T-helper 22 cell (primary cell): ENCODE results near the gene TRABD2B.

Source experiments
- DNase-seq: peaks from one replicate; pipeline ENCODE4 v3.0.0-alpha.2; 2020; ENCODE audit warnings: low read depth

Gene TRABD2B

DNA sequence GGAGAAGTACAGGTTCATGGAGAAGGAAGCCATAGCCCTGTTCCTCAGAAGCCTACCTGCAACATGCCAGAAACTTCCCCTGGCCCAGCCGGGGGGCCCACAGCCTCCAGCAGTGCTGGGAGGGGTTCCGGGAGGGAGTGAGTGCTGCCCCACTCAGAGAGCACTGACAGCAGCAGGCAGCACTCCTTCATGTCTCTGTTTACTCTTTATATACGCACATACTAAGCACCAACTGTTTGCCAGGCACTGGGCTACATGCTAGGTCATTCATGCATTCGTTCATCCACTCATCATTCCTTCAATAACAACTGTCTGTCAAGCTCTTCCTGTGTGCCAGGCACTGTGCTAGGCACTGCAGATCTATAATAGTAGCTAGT, 120.6 kb downstream of the TRABD2B start:
- DNase-seq = no peak

DNA sequence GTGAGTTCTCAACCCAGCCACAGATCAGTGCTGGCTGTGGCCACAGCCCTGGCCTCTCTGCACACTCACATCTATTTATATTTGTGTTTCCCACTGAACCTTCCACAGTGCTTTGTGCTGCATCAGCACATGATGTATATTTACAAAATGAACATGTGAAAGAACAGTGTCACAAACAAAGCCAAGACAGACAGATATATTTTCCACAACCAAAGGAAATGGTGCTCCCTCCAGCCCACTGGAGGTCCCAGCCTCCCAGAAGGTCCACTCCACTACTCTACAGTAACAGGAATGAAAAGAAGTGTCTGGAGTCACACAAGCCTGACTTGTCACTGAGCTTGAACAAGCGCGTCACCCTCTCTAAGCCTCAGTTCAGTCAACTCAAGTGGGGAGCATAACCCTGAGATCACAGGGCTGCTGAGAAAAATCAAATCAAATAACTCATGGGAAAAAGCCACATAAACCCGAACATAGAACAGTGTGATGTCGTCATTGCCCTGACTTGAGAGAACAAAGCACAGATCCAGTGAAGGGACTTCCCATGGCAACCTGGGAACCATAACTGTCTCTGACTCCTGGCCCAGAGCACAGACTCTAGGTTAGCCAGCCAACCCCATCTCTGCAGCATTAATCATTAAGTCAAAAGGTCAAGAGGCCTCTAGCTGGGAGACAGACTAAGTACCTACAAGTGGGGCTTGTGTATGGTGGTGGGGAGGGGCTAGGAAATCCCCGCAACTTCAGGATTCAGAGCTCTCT, 121.2 kb downstream of the TRABD2B start:
- no peak for DNase-seq

DNA sequence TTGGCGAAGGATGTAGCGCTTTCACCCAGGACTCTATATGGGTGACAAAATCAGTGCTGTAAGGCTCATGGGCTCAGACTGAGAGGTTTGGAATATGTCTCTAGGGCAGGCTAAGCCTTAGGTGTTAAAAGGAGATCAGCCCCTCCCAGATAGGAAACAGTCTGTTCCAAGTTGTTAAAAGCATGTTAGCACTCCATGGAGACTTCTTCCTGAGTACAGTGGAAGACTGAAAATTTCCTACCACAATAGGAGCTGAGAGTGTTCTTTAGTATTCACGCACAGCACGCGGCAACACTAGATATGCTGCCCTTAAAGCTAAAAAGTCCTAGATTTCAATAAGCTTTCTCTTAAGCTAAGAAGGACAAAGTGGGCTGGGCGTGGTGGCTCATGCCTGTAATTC, 122.1 kb downstream of the TRABD2B start:
- no peak for DNase-seq

DNA sequence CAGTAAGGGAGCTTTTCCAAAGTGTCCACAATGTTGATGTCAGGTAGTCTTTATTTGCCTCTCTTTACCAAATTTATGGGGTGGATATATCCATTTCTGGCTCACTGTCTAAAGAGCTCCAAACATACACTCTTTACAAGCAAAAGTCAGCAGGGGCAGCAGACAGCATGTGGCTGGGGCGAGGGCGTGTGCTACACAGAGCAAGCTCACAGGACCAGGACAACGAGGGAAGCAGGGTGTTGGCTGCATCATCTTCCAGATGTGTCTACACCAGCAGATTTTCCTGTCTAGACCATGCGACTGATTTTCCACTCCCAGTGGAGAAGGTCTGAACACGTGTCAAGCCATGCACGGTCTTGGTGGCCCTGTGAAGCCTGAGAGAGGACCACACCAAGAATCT, 123.8 kb downstream of the TRABD2B start:
- DNase-seq = no peak

DNA sequence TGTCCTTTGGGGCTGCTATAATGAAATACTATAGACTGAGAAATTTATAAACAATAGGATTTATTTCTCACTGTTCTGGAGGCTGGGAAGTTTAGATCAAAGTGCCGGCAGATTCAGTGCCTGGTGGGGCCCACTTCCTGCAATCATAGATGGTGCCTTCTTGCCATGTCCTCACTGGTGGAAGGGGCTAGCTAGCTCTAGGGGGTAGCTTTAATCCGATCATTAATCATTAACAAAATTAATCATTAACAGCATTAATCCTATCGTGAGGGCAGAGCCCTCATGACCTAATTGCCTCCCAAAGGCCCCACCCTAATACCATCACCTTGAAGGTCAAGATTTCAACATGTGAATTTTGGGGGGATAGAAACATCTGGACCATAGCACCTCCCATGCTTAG, 124.3 kb downstream of the TRABD2B start:
- DNase-seq = no peak

DNA sequence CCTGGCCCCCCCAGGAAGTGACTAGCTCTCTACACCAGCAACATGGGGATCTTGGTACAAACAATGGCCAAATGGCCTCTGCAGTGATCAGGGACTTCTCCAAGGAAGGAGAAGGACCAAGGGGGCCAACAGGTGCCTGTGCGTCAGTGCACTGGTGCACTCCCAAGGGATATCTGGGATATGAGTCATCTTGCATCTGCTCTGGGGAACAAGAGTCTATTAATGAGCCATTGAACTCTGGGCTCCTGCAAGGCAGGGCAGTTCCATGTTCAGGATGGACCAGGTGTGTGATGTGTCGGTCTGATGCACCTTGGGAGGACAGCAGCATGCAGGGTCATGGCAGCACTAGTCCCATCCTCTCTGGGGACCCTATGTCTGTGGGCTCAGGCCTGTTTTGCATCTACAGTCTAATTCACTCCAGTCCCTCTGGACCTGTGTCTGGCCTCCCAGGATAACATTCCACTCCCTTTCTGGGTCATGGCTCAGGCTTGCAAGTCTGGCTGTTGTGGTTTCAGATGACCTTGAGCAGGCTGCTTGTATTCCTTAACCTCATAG, 125.3 kb downstream of the TRABD2B start:
- DNase-seq = no peak

DNA sequence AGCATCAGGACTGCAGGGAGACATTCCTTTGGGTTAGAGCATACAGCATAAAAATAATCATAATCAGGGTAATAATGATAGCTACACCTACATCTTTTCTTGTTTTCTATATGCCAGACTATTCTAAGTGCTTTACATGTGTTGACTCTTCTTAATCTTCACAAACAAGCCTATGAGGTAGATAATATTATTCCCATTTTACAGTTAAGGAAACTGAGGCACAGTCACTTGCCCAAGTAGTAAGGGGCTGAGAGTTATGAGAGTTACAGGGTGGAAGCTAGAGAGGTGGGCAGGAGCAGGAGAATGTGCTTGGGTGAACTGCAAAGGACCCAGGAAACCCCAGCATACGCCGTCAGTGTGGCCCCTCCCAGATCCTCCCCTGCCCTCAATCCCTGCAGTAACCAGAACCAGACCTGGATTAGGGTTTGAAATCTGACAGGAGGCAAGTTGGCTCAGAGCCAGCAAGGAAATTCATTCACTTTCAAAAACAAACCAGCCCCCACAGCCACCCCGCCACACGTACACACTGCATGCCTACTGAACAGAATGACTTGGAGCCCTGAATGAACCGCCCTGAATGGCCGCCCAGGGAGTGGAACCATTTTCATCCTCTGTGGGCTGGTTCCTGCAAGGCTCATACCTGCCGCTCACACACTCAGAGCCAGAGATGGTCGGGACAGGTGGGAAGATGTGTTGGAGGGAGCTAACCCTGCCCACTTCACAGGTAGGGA, 126.1 kb downstream of the TRABD2B start:
- no peak for DNase-seq

DNA sequence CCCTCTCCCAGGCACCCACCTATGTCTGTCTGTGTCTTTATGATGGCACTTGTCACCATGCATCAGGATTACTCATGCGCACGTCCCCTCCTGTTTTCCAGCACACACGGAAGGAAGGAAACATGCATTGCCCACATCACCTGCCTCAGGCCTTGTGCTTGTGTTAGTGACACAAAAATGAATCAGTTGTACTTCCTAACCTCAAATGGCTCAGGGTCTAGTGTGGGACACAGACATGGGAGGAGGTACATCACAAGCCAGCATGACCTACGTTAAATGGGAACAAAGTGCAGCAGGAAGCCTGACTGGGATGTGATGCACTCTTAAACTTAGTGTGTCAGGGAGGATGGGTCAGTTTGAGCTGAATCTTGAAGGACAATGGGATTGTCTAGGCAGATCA, 126.7 kb downstream of the TRABD2B start:
- DNase-seq = no peak

DNA sequence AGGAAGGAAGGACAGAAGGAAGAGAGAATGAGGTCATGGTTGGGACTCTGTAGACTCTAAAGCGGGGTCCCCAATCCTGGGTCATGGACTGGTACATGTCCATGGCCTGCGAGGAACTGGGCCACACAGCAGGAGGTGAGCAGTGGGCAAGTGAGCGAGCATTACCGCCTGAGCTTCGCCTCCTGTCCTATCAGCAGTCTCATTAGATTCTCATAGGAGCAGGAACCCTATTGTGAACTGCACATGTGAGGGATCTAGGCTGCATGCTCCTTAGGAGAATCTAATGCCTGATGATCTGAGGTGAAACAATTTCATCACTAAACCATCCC, 128.9 kb downstream of the TRABD2B start:
- no peak for DNase-seq

DNA sequence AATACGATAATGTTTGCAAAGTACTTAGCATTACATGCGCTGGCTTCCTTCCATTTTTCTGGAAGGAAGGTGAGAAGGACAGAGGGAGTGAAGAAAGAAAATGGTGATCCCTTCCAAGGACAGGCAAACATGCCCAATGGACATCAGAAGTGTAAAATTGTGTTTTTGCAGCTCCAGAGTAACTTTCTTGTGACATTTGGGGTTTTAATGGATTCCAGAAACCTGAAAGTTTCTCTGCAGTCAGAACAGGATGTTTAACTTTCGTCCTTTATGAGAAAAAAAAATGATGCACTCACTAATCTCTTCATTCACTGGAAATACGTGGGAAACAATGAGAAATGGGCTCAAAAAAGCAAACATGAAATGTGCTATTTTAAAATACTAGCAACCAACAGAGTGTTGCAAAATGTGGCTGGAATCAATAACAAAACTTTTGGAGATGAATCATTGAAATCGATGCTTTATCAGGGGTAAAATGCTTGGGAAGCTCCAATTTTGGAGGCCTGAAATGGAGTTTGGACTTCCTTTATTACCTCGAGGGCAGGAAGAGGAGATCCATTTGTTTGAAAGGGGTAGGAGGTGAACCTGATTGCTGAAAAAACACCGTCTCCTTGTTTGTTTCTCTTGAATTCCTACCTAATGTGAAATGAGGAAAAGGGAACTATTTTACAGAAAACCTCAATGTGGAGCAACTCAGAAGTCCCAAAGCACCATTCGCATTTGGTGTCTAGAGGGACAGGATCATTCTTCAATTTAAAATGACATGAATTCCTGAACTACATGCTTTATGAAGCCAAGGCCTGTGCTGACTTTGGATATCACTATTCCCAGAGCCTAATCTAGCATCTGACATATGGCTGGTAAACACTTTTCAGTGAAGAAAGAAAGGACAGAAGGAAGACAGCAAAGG, 129.5 kb downstream of the TRABD2B start:
- no peak for DNase-seq

DNA sequence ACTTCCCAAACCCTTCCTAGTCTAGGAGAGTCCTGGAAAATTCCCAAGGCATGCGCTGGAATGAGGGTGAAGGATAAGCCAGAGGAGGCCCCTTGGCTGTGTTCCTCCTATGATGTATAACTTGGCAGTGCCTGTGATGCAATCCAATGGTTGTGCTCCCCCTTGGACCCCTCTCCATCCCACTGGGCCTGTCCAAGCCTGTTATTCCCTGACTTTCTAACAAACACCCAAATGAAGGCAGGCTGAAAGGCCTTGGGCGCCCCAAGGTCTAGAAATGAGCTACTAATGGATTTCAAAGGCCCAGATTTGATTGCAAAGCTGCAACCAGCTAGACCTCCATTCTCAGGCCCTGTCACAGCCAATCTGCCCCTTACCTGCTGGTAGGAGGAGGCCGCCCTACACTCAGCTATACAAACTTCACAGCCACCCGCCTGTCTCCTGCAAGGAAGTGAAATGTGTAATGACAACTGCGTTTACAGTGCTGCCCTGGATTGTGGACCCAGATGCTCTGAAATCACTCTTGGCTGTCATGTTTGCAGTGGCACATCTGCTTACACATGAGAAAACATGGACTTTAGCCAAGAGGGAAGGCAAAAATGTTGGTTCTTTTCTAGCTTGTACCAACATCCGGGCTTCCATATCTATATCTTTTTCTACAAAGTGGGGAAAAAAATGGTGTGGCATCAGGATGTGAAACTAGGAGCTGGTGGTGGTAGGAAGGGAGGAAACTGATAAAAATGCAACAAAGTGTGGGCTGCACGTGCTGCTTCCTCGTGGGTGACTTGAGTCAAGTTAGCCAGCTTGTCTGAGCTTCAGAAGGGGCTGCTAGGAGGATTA, 130.4 kb downstream of the TRABD2B start:
- DNase-seq = no peak

DNA sequence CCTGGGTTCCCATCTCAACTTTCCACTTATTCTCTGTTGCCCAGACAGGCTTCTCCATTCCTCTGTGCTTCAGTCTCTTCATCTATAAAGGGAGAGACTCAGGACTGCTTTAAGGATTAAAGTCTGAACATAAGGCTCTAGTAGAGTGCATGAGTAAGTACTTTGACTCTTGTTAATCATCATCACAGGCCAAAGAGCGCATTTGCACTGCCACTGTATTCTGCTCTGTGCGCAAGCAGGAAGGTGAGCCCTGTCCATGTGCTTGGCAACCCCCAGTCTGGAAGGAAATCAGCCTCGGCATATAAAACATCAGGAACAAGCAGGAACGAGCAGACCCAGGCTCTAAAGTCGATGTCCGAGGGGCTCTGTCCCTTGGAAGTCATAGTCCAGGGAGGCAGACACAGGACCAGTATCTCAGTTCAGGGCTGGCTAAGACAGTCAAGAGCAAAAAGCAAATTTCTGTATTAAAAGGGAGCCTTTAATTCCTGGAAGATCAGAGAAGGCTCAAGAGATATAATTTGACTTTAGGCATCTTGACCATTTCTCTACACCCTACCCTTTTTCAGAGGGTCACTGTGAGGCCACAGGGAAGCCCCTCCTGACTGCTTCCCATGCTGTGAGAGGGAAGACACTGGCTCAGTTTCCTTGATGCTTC, 131.2 kb downstream of the TRABD2B start:
- no peak for DNase-seq

DNA sequence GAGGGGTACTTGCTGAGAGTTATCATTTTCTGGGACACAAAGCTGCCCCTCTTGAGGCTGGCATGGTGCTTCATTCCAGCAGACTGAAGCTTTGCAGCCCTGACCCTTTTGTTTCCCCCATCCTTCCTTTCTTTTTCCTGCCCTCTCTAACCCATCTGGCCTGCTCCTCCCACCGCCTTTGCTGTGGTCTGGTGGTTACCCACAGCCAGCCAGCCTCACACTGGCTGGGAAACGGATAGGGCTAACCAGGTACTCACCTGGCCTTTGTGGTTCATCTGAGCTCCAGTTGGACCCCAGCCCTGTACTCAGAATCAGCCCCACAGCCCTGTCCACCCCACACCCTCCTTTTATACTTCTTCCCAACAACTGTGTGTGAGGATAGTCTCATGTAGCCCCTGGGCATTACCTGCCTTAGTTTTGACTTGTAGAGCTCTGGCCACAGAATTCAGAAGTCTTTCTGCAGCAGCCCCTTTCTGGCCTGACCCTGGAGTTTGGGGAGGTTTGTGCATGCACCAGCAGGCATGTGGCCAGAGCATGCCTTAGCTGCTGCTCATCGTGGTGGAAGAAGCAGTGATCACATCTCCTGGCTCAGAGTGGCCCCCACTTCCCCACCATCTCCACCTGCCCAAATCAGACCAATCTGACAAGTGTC, 138.0 kb downstream of the TRABD2B start:
- DNase-seq = no peak

DNA sequence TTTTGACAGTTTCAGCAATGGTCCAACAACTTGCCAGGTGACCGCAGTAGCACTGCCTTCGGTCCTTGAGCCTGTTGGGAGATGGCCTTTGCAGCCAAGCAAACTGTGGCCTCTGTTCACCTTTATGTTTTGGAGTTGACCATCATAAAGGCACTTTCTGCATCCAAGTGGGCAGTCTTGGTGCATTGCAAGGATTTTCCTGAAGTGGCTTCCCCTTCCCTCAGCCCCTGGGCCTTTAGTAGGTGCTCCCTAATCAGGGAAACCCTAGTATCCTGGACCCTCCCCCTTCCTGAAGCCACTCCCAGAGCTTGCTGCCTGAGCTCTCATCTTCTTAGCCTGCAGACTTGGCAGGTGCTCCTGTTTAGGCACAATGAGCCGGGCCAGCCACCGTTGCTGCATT, 140.2 kb downstream of the TRABD2B start:
- DNase-seq = no peak

DNA sequence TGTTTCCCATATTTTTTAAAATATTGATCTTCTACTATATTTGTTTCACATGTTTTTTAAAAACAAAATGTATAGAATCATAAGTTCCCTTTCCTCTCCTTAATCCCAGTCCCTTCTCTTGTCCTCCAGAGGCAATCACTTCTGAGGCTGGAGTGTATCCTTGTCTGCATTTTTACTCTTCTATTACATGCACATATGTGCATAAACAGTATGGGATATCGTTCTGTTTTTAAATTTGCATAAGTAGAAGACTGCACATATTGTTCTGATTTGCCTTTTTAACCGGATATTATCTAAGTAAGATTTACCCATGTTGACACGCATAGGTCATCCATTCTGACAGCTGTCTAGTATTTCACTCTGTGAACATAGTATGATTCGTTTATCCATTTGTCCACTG, 142.0 kb downstream of the TRABD2B start:
- no peak for DNase-seq

DNA sequence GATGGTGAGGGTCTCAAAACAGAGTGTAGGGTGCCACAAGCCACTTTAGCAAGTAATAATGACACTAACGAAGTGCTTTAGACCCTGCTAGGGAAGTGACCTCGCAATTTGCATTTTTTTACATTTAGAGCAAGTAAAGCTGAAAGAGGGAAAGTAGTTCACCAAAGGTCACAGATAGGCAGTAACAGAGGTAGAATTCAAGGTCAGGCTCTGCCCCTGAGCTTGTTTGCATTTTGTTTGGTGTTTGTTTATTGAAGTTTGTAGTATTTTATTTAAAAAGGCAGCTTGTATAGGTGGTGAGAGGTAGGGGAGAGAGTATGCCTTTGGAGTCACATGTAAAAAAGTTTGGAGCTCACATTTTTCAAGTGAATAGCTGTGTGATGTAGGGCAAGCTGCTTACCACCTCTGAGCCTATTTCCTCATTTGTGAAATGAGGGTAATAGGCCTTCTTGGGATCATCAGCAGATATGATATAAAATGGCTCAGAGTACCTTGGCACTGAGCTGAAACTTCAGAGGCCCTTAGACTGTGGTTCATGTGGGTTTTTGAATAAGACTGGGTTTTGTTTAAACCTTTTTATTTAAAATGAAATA, 142.5 kb downstream of the TRABD2B start:
- no peak for DNase-seq

DNA sequence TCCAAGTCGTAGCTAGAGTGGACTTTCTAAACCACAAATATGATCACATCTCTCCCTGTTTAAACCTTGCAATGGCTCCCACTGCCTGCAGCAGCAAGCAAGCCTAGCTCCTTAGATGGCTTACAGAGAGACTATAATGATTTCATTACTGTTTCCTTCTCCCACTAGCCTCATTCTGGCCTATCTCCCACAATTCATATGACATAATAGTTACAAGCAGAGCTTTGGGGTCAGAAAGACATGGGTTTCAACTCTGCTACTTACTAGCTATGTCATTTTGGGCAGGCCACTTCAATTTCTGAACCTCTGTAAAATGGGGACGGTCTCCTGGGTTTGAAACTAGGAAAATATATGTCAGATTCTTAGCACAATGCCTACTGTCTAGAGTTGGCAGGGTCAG, 143.3 kb downstream of the TRABD2B start:
- DNase-seq = no peak

DNA sequence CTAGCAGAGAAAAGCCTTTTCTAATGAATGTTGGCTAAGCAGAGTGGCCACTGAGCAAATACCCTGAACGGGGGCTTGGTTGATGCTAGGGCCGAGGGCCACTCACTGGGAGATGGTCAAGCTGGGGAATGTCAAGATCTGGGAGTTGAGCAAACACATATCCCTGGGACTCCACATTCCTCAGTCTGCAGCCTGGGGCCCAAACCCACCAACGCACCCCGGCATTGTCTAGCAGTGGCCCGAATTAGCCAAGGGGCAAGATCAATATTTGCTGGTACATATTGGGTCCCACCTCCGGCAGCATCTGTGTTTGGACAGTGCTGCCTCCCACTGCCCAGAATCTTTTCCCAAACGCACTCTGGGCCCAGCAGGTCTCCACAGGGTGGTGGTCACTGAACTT, 144.1 kb downstream of the TRABD2B start:
- no peak for DNase-seq

DNA sequence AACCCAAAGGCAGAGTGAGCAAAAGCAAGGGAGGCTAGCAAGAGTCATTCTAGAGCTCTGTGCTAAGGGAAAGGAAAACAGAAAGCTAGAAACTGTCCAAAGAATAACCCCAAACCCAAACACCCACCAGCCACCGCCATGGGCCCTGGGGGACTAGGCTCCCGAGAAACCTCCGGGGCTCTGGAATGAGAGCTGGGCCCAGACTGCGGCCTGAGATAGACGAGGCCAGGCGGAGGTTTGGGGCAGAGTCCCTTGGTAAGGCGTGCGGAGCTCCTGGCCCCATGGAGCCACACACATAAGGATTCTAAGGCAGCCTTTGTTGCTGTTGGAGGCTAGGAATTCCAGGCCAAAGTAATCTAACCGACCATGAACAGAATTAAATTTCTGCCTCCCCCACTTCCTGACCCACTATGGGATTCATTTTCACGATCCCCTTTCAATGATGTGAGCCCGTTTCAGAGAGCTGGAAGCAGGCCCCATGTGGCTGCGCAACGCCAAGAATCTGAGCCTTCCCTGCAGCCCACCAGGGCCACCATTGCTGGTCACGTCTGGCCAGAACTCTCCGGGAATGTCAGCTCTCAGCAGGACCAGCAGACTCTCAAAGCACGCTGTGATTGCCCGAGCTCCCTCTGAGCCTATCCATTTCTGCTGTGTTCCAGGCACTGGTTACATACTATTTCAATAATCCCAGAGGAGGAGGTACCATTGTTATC, 145.0 kb downstream of the TRABD2B start:
- DNase-seq = no peak

DNA sequence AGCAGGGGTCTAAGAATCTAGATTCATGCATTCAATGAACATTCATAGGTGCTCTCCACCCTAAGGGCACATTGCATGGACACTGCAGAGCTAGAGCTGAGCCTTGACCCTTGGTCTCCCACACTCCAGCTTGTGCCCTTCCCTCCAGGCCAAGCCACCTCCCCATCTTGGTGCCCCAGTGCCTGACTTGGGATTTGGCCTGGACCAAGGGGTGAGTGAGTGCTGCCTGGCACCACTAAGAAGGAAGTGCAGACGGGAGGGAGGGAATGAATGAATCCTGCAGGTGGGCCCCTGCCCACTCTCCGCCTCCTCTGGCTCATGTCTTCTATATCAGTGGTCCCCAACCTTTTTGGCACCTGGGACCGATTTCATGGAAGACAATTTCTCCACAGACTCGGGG, 146.7 kb downstream of the TRABD2B start:
- no peak for DNase-seq
